Transverse colon (tissue), 4 donors: Measurements from ENCODE around the gene CMKLR1. TPM values are rescaled to one million over a fixed set of nuclear protein-coding genes. Genes with fewer than 3 reads are reported as not detected.

Experiments used
- DNase-seq: peaks from one replicate; pipeline ENCODE4 v3.0.0-alpha.2; 2019
- H3K27ac ChIP-seq, 4 donors: fragments of 200-600 bp; sonication (generic); 2 replicates each; pipeline ENCODE4 v1.5.1; 2016 to 2018; ENCODE audit warnings: inconsistent platforms in 4 of 4
- H3K27me3 ChIP-seq: fragments of 200-600 bp; sonication (generic); 2 replicates; pipeline ENCODE4 v1.5.1; 2017; ENCODE audit warnings: inconsistent platforms
- H3K36me3 ChIP-seq, 4 donors: fragments of 200-600 bp; sonication (generic); 2 replicates each; pipeline ENCODE4 v1.5.1; 2017 to 2019; ENCODE audit warnings: inconsistent platforms in 4 of 4
- H3K4me1 ChIP-seq, 4 donors: fragments of 200-600 bp; sonication (generic); 2 replicates each; pipeline ENCODE4 v1.5.1; 2017 to 2020; ENCODE audit warnings: inconsistent platforms in 4 of 4
- H3K4me3 ChIP-seq, 4 donors: fragments of 200-600 bp; sonication (generic); 1 replicate in 1 of 4; 2 replicates in 3 of 4; pipeline versions ENCODE4 v1.5.1 to v1.6.1; 2017 to 2019; ENCODE audit warnings: inconsistent platforms in 4 of 4
- H3K9me3 ChIP-seq, 2 donors: fragments of 200-600 bp; sonication (generic); 2 replicates each; pipeline ENCODE4 v1.5.1; 2017 to 2019; ENCODE audit warnings: inconsistent platforms in 2 of 2
- CTCF ChIP-seq, 5 experiments: fragments of 200-600 bp in 3 of 5; fragments of 450-650 bp in 2 of 5; sonication (generic) in 3 of 5; IDR thresholded peaks; 1 replicate in 2 of 5; 2 replicates in 3 of 5; pipeline ENCODE4 v1.5.1; 2016 to 2017; ENCODE audit warnings: antibody characterized with exemption in 5 of 5, inconsistent platforms in 3 of 5, mild to moderate bottlenecking in 2 of 5, moderate library complexity in 1 of 5
- EP300 ChIP-seq: sonication (generic); formaldehyde crosslinking; IDR thresholded peaks from one replicate; pipeline ENCODE4 v1.6.1; 2017; ENCODE audit warnings: antibody characterized with exemption, low read depth
- POLR2A ChIP-seq: fragments of 450-650 bp; IDR thresholded peaks from one replicate; pipeline ENCODE4 v1.6.1; 2016; ENCODE audit warnings: antibody characterized with exemption, mild to moderate bottlenecking, moderate library complexity
- POLR2AphosphoS5 ChIP-seq, 3 donors: sonication (generic); formaldehyde crosslinking; IDR thresholded peaks; one replicate each; pipeline ENCODE4 v1.6.1; 2016; ENCODE audit warnings: antibody characterized with exemption in 3 of 3
- WGBS, 2 donors: methylation state at CpG; one replicate each; pipeline ENCODE4 v1.1.5; 2018; ENCODE audit warnings: low coverage in 1 of 2; 5-methylcytosine and 5-hydroxymethylcytosine counted together
- in situ Hi-C, 4 donors: fragments of 200-750 bp; cut with MboI; loops; one replicate each; pipeline versions ENCODE4 v1.15.0 to v1.15.1; 2017; ENCODE audit warnings: low sequenced_read_pairs in 3 of 4, low pct_ligation_motif_present in 1 of 4, low pct_unique_long_range_greater_than_20kb in 1 of 4
- intact Hi-C: fragments of 100-400 bp; cut with DNase I; formaldehyde crosslinking; loops from one replicate; pipeline ENCODE4 v1.15.1; 2023; ENCODE audit warnings: low total_unique reads
- total RNA-seq, 4 donors: library from RNA; depleted of rRNA; stranded (reverse); fragments of >200 nt; gene quantifications; one replicate each; pipeline ENCODE4 v1.1.0, GENCODE V29; 2016

Gene CMKLR1
- total RNA-seq, 4 donors from 2014 or later, result 4.2 to 13.5 (median 4.5) TPM

- DNase-seq, result no peak
- TF ChIP-seq POLR2AphosphoS5 (IDR thresholded peaks at IDR 0.05), result no peak
- TF ChIP-seq POLR2A, result no peak
- no peak for TF ChIP-seq EP300
- no peak for TF ChIP-seq CTCF (IDR thresholded peaks at IDR 0.05)
- intact Hi-C loops (no loop called here), in situ Hi-C loops (no loop called here)
- Histone ChIP-seq H3K9me3 (peaks cover 13 to 14% of the 10 kb centered on the region in 2 donors), H3K27me3 (peaks cover 13% of the 10 kb centered on the region), H3K4me1 (no peaks in the 10 kb centered on the region), H3K4me3 (no peak overlapping the region), H3K27ac (no peak overlapping the region), H3K36me3 (no peaks in the 10 kb centered on the region)
- WGBS, 2 donors, result 74 to 76% methylated on average over 4 of the region's 4 CpGs
Observed at GRCh38 chr12:108257610-108258106, 81.5 kb downstream of the CMKLR1 start.

DNA sequence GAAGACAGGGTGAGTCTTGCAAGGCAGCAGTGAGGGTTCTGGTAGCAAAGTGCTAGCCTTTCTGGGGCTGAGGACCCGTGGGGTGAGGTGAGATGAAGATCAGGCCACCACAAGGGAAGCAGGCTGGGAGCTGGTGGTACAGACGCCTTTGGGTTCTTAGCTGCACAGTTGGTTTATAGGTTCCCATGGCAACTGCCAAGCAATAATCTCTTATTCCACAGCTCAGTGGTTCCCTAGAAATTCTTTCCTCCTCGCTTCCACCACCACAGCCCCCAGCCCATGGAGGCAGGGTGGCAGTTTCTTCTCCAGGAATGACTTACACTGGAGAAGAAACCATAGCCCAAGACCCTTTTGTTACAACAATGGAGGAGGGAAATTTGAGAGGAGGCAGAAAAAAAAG, 82.1 kb downstream of the CMKLR1 start:
- Histone ChIP-seq H3K9me3 (peaks cover 13 to 14% of the 10 kb centered on the region in 2 donors), H3K27me3 (peaks cover 13% of the 10 kb centered on the region), H3K4me3 (no peak overlapping the region), H3K4me1 (no peaks in the 10 kb centered on the region), H3K27ac (no peak overlapping the region), H3K36me3 (no peaks in the 10 kb centered on the region)
- no peak for DNase-seq
- in situ Hi-C loops, result no loop called here
- intact Hi-C loops, result no loop called here
- 45% methylated on average over 3 of the region's 3 CpGs; no CpG with 5 or more reads in 1 of the 2 donors for WGBS, 2 donors
- TF ChIP-seq POLR2A (no peak), CTCF (IDR thresholded peaks at IDR 0.05) (no peak), POLR2AphosphoS5 (IDR thresholded peaks at IDR 0.05) (no peak), EP300 (no peak)

DNA sequence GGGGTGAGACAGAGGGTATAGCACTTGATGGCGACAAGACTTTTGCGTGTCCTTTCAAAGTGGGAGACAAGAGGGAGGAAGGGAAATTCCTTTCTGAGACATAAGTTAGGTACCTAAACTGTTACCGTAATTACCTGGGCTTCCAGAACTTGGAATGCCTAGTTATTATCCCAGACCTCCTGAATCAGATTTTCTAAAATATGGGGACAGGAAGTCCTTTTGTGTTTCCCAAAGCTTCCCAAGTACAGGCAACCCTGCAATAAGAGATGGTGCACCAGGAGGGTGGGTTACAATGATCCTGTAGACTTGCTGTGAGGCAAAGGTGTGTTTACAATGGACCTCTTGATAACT, 83.9 kb downstream of the CMKLR1 start:
- in situ Hi-C loops (no loop called here), intact Hi-C loops (no loop called here)
- no peaks in the 10 kb centered on the region for H3K4me1 ChIP-seq
- peaks cover 5 to 10% of the 10 kb centered on the region in 2 donors for H3K9me3 ChIP-seq
- H3K36me3 ChIP-seq, result no peaks in the 10 kb centered on the region
- WGBS, 2 donors, result 57 to 80% methylated on average over 2 to 3 of the region's 3 CpGs
- no peak overlapping the region for H3K27ac ChIP-seq
- no peak overlapping the region for H3K4me3 ChIP-seq
- no peak for DNase-seq
- H3K27me3 ChIP-seq, result peaks cover 13% of the 10 kb centered on the region
- TF ChIP-seq EP300, result no peak
- TF ChIP-seq POLR2A, result no peak
- no peak for TF ChIP-seq CTCF (IDR thresholded peaks at IDR 0.05)
- no peak for TF ChIP-seq POLR2AphosphoS5 (IDR thresholded peaks at IDR 0.05)

- Histone ChIP-seq H3K4me1 (no peaks in the 10 kb centered on the region), H3K27me3 (peaks cover 13% of the 10 kb centered on the region), H3K4me3 (no peak overlapping the region), H3K9me3 (peaks cover 0 to 5% of the 10 kb centered on the region in 2 donors), H3K36me3 (no peaks in the 10 kb centered on the region), H3K27ac (no peak overlapping the region)
- in situ Hi-C loops (no loop called here), intact Hi-C loops (no loop called here)
- TF ChIP-seq EP300 (no peak), POLR2AphosphoS5 (IDR thresholded peaks at IDR 0.05) (no peak)
- DNase-seq, result no peak
- 30 to 37% methylated on average over 11 to 13 of the region's 13 CpGs for WGBS, 2 donors
Observed at GRCh38 chr12:108254517-108255251, 84.4 kb downstream of the CMKLR1 start.
